Prostate gland (tissue), 2 donors: ENCODE data around the gene SERPINB7.

Experiments
- CTCF ChIP-seq, 4 experiments: fragments of 200-600 bp in 2 of 4; fragments of 450-650 bp in 2 of 4; sonication (generic) in 2 of 4; IDR thresholded peaks; 1 replicate in 3 of 4; 2 replicates in 1 of 4; pipeline ENCODE4 v1.5.1; 2016 to 2019; ENCODE audit warnings: antibody characterized with exemption in 4 of 4, mild to moderate bottlenecking in 2 of 4, moderate library complexity in 2 of 4
- POLR2A ChIP-seq: fragments of 450-650 bp; IDR thresholded peaks from one replicate; pipeline ENCODE4 v1.6.1; 2016; ENCODE audit warnings: antibody characterized with exemption, mild to moderate bottlenecking
- POLR2AphosphoS5 ChIP-seq: sonication (generic); formaldehyde crosslinking; IDR thresholded peaks from one replicate; pipeline ENCODE4 v1.6.1; 2017; ENCODE audit warnings: antibody characterized with exemption

GRCh38 chr18:63757541-63757940 is 17.7 kb upstream of the SERPINB7 start:
- TF ChIP-seq CTCF (IDR thresholded peaks at IDR 0.05), result no peak
- no peak for TF ChIP-seq POLR2AphosphoS5
- no peak for TF ChIP-seq POLR2A
